PC-3 (cell line): ENCODE data around the gene SPOPL. TPM values are rescaled to one million over a fixed set of nuclear protein-coding genes. Genes with fewer than 3 reads are reported as not detected.
"Not testable (repeated sequence)": the region's sequence is repeated elsewhere in the genome, so short reads cannot be mapped to it uniquely, and the experiment has no call there.

Experiments used
- ATAC-seq: fragments of 200-7000 bp; cut with Tn5 transposase; 2 replicates; pipeline ENCODE4 v1.9.1; 2020; ENCODE audit warnings: mild to moderate bottlenecking, moderate library complexity
- BruUV-seq: library from RNA; stranded (reverse); fragments of 400-500 nt; replicated peaks from 2 replicates; lab custom pipeline; 2021; lab: Mats Ljungman, UMichigan
- CTCF ChIA-PET: fragments of 300-600 bp; sonication (Branson Sonifier 250); formaldehyde crosslinking; loops from one replicate; lab custom pipeline; 2022; ENCODE audit warnings: antibody characterized with exemption; lab: Charles Lee
- POLR2A ChIA-PET: fragments of 300-600 bp; sonication (Branson Sonifier 250); formaldehyde crosslinking; loops from one replicate; lab custom pipeline; 2022; ENCODE audit warnings: antibody characterized with exemption; ENCODE audit not compliant: unreplicated experiment; lab: Charles Lee
- DNase-seq: peaks from one replicate; pipeline ENCODE4 v3.0.0-alpha.2; 2015
- H2AFZ ChIP-seq: fragments of 300-600 bp; sonication (generic); 2 replicates; pipeline ENCODE4 v1.6.0; 2016; ENCODE audit warnings: antibody characterized with exemption, low read length
- H3F3A ChIP-seq: fragments of 300-600 bp; sonication (generic); one replicate; pipeline ENCODE4 v1.6.0; 2017; ENCODE audit warnings: antibody characterized with exemption, low read length, control low read depth, mild to moderate bottlenecking; ENCODE audit not compliant: unreplicated experiment
- H3K27ac ChIP-seq: fragments of 300-600 bp; sonication (generic); 2 replicates; pipeline ENCODE4 v1.5.1; 2016; ENCODE audit warnings: mild to moderate bottlenecking, low read length
- H3K27me3 ChIP-seq: fragments of 300-600 bp; sonication (generic); 2 replicates; pipeline ENCODE4 v1.6.1; 2016; ENCODE audit warnings: low read length, mixed read lengths
- H3K36me3 ChIP-seq: fragments of 300-600 bp; sonication (generic); 2 replicates; pipeline ENCODE4 v1.6.1; 2016; ENCODE audit warnings: low read depth, mixed run types, low read length, mixed read lengths
- H3K4me1 ChIP-seq: fragments of 300-600 bp; sonication (generic); 2 replicates; pipeline ENCODE4 v1.5.1; 2016; ENCODE audit warnings: low read length; ENCODE audit not compliant: insufficient read depth
- H3K4me2 ChIP-seq: fragments of 300-600 bp; sonication (generic); 2 replicates; pipeline ENCODE4 v1.6.0; 2016; ENCODE audit warnings: low read length
- H3K4me3 ChIP-seq: fragments of 300-600 bp; sonication (generic); 2 replicates; pipeline ENCODE4 v1.5.1; 2016; ENCODE audit warnings: mild to moderate bottlenecking, low read length, mixed read lengths
- H3K79me2 ChIP-seq: fragments of 300-600 bp; sonication (generic); 2 replicates; pipeline ENCODE4 v1.6.1; 2017; ENCODE audit warnings: low read length, mixed read lengths
- H3K9ac ChIP-seq: fragments of 300-600 bp; sonication (generic); 2 replicates; pipeline ENCODE4 v1.6.0; 2016; ENCODE audit warnings: mild to moderate bottlenecking, low read length
- H3K9me2 ChIP-seq: fragments of 300-600 bp; sonication (generic); replicated peaks from 2 replicates; pipeline ENCODE4 v1.6.1; 2016; ENCODE audit warnings: mixed run types, low read length, mixed read lengths
- H3K9me3 ChIP-seq: fragments of 300-600 bp; sonication (generic); 2 replicates; pipeline ENCODE4 v1.6.1; 2016; ENCODE audit warnings: low read length, mixed read lengths
- H4K20me1 ChIP-seq: fragments of 300-600 bp; sonication (generic); 2 replicates; pipeline ENCODE4 v1.6.1; 2016; ENCODE audit warnings: low read length, mixed read lengths
- EZH2 ChIP-seq: fragments of 300-600 bp; sonication (generic); IDR thresholded peaks from one replicate; pipeline ENCODE4 v1.6.1; 2017; ENCODE audit warnings: antibody characterized with exemption, mild to moderate bottlenecking, low read length; ENCODE audit not compliant: unreplicated experiment
- EZH2phosphoT487 ChIP-seq: fragments of 300-600 bp; sonication (generic); IDR thresholded peaks from 2 replicates; pipeline ENCODE4 v1.6.1; 2018; ENCODE audit warnings: mild to moderate bottlenecking, antibody characterized with exemption, low read length, borderline replicate concordance
- intact Hi-C: fragments of 100-400 bp; cut with micrococcal nuclease; formaldehyde crosslinking; loops from 2 replicates; pipeline ENCODE4 v1.9.0; 2023
- total RNA-seq: library from RNA; depleted of rRNA; stranded (reverse); fragments of >200 nt; gene quantifications from 2 replicates; pipeline ENCODE4 v1.2.3, GENCODE V29; 2014
- TF ChIP-seq, protein P1 (sequence below): fragments of 300-600 bp; sonication (generic); conservative IDR thresholded peaks from 2 replicates; pipeline ENCODE4 v1.5.1; 2017; ENCODE audit warnings: antibody characterized with exemption, low read depth, mild to moderate bottlenecking, low read length

Gene SPOPL
- total RNA-seq, 1 experiment from 2014 or later, result 10.2 TPM

DNA sequence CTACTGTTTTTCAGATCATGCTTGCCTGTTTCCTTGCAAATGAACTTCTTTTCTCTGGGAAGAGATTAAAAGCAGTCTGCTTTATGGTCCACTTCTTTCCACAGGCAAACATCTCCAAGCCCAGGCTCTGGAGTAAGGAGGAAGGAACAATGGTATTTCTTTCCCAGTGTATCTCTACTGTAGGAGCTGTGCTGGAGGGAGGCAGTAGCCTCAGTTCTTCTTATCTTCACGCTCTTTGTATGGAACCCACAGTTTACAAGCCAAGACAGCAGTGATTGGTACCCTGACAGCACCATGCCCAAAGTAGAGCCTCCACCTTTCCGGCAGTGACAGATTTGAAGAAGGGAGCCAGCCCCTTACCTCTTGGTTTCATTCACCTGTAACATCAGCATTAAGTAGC, 35.2 kb downstream of the SPOPL start:
- H4K20me1 ChIP-seq, result 0 out of 2 replicates have a peak, but pooled peaks cover 3% of the 10 kb centered on the region
- no peak for ATAC-seq
- BruUV-seq, result no TSS peak
- H3K4me2 ChIP-seq, result no peak overlapping the region
- no peak for TF ChIP-seq EZH2phosphoT487
- TF ChIP-seq, protein P1, sequence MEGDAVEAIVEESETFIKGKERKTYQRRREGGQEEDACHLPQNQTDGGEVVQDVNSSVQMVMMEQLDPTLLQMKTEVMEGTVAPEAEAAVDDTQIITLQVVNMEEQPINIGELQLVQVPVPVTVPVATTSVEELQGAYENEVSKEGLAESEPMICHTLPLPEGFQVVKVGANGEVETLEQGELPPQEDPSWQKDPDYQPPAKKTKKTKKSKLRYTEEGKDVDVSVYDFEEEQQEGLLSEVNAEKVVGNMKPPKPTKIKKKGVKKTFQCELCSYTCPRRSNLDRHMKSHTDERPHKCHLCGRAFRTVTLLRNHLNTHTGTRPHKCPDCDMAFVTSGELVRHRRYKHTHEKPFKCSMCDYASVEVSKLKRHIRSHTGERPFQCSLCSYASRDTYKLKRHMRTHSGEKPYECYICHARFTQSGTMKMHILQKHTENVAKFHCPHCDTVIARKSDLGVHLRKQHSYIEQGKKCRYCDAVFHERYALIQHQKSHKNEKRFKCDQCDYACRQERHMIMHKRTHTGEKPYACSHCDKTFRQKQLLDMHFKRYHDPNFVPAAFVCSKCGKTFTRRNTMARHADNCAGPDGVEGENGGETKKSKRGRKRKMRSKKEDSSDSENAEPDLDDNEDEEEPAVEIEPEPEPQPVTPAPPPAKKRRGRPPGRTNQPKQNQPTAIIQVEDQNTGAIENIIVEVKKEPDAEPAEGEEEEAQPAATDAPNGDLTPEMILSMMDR, result no peak
- no peak for TF ChIP-seq EZH2
- no peaks in the 10 kb centered on the region for H3K9me2 ChIP-seq
- no peaks in the 10 kb centered on the region for H3K9me3 ChIP-seq
- H3K27me3 ChIP-seq, result no peaks in the 10 kb centered on the region
- intact Hi-C loops, result no loop called here
- no peak for DNase-seq
- H3K4me1 ChIP-seq, result no peaks in the 10 kb centered on the region
- no peak overlapping the region for H3K9ac ChIP-seq
- ChIA-PET POLR2A (no interaction called here), CTCF (no interaction called here)
- H3F3A ChIP-seq, result no peaks in the 10 kb centered on the region
- H3K4me3 ChIP-seq, result no peak overlapping the region
- H3K36me3 ChIP-seq, result no peaks in the 10 kb centered on the region
- H2AFZ ChIP-seq, result no peak overlapping the region
- H3K79me2 ChIP-seq, result peaks cover 11% of the 10 kb centered on the region
- no peak overlapping the region for H3K27ac ChIP-seq

DNA sequence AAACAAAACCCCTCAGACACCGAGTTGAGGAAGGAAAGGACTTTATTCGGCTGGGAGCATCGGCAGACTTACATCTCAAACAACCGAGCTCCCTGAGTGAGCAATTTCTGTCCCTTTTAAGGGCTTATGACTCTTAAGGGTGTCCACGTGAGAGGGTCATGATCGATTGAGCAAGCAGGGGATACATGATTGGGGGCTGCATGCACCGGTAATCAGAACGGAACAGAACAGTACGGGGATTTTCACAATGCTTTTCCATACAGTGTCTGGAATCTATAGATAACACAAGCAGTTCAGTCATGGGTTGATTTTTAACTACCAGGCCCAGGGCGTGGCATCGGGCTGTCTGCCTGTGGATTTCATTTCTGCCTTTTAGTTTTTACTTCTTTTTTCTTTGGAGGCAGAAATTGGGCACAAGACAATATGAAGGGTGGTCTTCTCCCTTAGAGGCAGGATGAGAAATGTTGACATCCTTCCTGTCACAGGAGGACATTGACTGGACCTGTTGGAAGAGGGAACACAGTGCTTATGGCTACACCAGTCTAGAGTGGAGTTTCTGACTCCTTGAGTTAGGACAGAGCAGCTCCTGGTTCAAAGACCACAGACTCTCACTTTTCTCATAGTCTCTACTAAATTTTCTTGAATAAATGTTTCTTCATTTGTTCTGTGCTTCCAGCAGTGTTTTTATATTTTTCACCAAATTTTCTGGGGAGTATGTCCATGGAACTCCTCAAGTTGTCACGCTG, 35.8 kb downstream of the SPOPL start:
- Histone ChIP-seq H3K4me1 (no peaks in the 10 kb centered on the region), H3K4me2 (no peak overlapping the region), H3F3A (no peaks in the 10 kb centered on the region), H3K36me3 (no peaks in the 10 kb centered on the region), H3K9me3 (no peaks in the 10 kb centered on the region), H3K9me2 (no peaks in the 10 kb centered on the region), H3K27ac (no peak overlapping the region), H3K9ac (no peak overlapping the region), H3K79me2 (peaks cover 7% of the 10 kb centered on the region), H2AFZ (no peak overlapping the region), H3K4me3 (no peak overlapping the region), H3K27me3 (no peaks in the 10 kb centered on the region), H4K20me1 (0 out of 2 replicates have a peak, but pooled peaks cover 3% of the 10 kb centered on the region)
- ATAC-seq (no peak), DNase-seq (no peak)
- POLR2A ChIA-PET, result no interaction called here
- intact Hi-C loops, result no loop called here
- BruUV-seq, result no TSS peak
- no peak for TF ChIP-seq EZH2
- TF ChIP-seq, protein P1, result no peak
- TF ChIP-seq EZH2phosphoT487, result no peak
- CTCF ChIA-PET, result no interaction called here

DNA sequence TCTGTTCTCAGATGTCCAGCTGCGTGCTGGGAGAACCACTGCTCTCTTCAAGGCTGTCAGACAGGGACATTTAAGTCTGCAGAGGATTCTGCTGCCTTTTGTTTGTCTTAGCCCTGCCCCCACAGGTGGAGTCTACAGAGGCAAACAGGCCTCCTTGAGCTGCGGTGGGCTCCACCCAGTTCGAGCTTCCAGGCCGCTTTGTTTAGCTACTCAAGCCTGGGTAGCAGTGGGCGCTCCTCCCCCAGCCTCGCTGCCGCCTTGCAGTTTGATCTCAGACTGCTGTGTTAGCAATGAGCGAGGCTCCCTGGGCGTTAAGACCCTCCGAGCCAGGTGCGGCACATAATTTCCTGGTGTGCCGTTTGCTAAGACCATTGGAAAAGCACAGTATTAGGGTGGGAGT, 42.6 kb downstream of the SPOPL start:
- H3K4me1 ChIP-seq, H3K36me3 ChIP-seq, H3F3A ChIP-seq, H3K4me3 ChIP-seq, H3K9me3 ChIP-seq, BruUV-seq, CTCF ChIA-PET, H3K9me2 ChIP-seq, intact Hi-C loops, DNase-seq, H3K27ac ChIP-seq, POLR2A ChIA-PET, H3K9ac ChIP-seq, H4K20me1 ChIP-seq, H2AFZ ChIP-seq, ATAC-seq, H3K27me3 ChIP-seq, H3K4me2 ChIP-seq, H3K79me2 ChIP-seq: not testable (repeated sequence)
